ENCODE results near the gene NFATC2. TPM values are rescaled to one million over a fixed set of nuclear protein-coding genes. Genes with fewer than 3 reads are reported as not detected.

The NFATC2 gene
- total RNA-seq, 3 donors from 2014 or later (not counting 1 experiment from before 2014, with no cell fraction given): 141 to 195 (median 160) TPM

DNA sequence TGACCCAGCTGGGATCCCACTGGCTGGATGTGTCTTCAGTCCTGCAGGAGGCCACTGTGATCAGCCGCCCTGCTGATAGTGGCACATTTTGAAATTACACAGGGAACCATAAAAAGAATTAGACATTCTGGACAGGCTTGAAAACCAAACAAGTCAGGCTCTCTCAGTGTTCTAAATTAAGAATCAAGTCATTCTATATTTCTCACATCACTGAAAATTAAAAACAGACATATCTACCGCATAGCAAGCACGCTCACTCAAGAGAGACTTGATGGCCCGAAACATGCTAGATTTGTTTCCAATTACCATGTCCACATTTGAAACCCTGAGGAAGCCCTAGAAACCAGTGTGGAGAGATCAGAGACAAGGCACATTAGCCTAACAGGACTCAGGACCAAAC is 57.7 kb downstream of the NFATC2 start:
- H3K4me3 ChIP-seq (ENCODE audit: low read length): no peak overlapping the region
- no peaks in the 10 kb centered on the region for H3K27me3 Mint-ChIP-seq (ENCODE audit: low read depth in 2 of 2)
- no peaks in the 10 kb centered on the region for H3K9me3 ChIP-seq (ENCODE audit: control insufficient read depth, insufficient read depth, low read length)
- H3K36me3 Mint-ChIP-seq: no peaks in the 10 kb centered on the region
- DNase-seq: no peak
- H3K9me3 Mint-ChIP-seq: no peaks in the 10 kb centered on the region
- peaks cover 40% of the 10 kb centered on the region for H3K4me1 ChIP-seq (ENCODE audit: control insufficient read depth, insufficient read depth, low read length)
- peaks cover 41% of the 10 kb centered on the region for H3K36me3 ChIP-seq (ENCODE audit: control insufficient read depth, insufficient read depth, low read length)
- H3K4me3 Mint-ChIP-seq: no peak overlapping the region
- peaks cover 91 to 92% of the 10 kb centered on the region in 2 donors for H3K4me1 Mint-ChIP-seq
- no peak overlapping the region for H3K27ac ChIP-seq (ENCODE audit: low read length)
- H3K27ac Mint-ChIP-seq: peak overlapping the region; percentile 72 to 95
- intact Hi-C loops (cut with micrococcal nuclease): no loop called here
- H3K27me3 ChIP-seq (ENCODE audit: control insufficient read depth, insufficient read depth, low read length): no peaks in the 10 kb centered on the region
- WGBS (ENCODE audit: insufficient coverage): 98% methylated on average over 4 of the region's 4 CpGs
- TF ChIP-seq, protein P1, sequence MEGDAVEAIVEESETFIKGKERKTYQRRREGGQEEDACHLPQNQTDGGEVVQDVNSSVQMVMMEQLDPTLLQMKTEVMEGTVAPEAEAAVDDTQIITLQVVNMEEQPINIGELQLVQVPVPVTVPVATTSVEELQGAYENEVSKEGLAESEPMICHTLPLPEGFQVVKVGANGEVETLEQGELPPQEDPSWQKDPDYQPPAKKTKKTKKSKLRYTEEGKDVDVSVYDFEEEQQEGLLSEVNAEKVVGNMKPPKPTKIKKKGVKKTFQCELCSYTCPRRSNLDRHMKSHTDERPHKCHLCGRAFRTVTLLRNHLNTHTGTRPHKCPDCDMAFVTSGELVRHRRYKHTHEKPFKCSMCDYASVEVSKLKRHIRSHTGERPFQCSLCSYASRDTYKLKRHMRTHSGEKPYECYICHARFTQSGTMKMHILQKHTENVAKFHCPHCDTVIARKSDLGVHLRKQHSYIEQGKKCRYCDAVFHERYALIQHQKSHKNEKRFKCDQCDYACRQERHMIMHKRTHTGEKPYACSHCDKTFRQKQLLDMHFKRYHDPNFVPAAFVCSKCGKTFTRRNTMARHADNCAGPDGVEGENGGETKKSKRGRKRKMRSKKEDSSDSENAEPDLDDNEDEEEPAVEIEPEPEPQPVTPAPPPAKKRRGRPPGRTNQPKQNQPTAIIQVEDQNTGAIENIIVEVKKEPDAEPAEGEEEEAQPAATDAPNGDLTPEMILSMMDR (IDR thresholded peaks at IDR 0.05): no peak
- ATAC-seq: no peak

GRCh38 chr20:51484141-51484815 is 58.2 kb downstream of the NFATC2 start:
- Mint-ChIP-seq H3K4me1 (peaks cover 91 to 92% of the 10 kb centered on the region in 2 donors), H3K36me3 (no peaks in the 10 kb centered on the region), H3K9me3 (no peaks in the 10 kb centered on the region), H3K4me3 (no peak overlapping the region), H3K27me3 (ENCODE audit: low read depth in 2 of 2) (no peaks in the 10 kb centered on the region), H3K27ac (peak overlapping the region; percentile 72 to 95)
- intact Hi-C loops (cut with micrococcal nuclease): no loop called here
- H3K36me3 ChIP-seq (ENCODE audit: control insufficient read depth, insufficient read depth, low read length): peaks cover 36% of the 10 kb centered on the region
- no peak for DNase-seq
- no peak overlapping the region for H3K27ac ChIP-seq (ENCODE audit: low read length)
- 77% methylated on average over 16 of the region's 16 CpGs for WGBS (ENCODE audit: insufficient coverage)
- H3K27me3 ChIP-seq (ENCODE audit: control insufficient read depth, insufficient read depth, low read length): no peaks in the 10 kb centered on the region
- no peak overlapping the region for H3K4me3 ChIP-seq (ENCODE audit: low read length)
- peaks cover 46% of the 10 kb centered on the region for H3K4me1 ChIP-seq (ENCODE audit: control insufficient read depth, insufficient read depth, low read length)
- TF ChIP-seq, protein P1 (IDR thresholded peaks at IDR 0.05): no peak
- ATAC-seq: no peak
- no peaks in the 10 kb centered on the region for H3K9me3 ChIP-seq (ENCODE audit: control insufficient read depth, insufficient read depth, low read length)

- no peak for ATAC-seq
- TF ChIP-seq, protein P1 (IDR thresholded peaks at IDR 0.05): no peak
- H3K36me3 ChIP-seq (ENCODE audit: control insufficient read depth, insufficient read depth, low read length): peaks cover 42% of the 10 kb centered on the region
- 95% methylated on average over 13 of the region's 15 CpGs for WGBS (ENCODE audit: insufficient coverage)
- no peaks in the 10 kb centered on the region for H3K9me3 ChIP-seq (ENCODE audit: control insufficient read depth, insufficient read depth, low read length)
- H3K27ac ChIP-seq (ENCODE audit: low read length): no peak overlapping the region
- H3K9me3 Mint-ChIP-seq: no peaks in the 10 kb centered on the region
- peaks cover 92 to 93% of the 10 kb centered on the region in 2 donors for H3K4me1 Mint-ChIP-seq
- peak overlapping the region; percentile 72 to 95 for H3K27ac Mint-ChIP-seq
- H3K36me3 Mint-ChIP-seq: no peaks in the 10 kb centered on the region
- H3K4me3 ChIP-seq (ENCODE audit: low read length): no peak overlapping the region
- no peak overlapping the region for H3K4me3 Mint-ChIP-seq
- H3K27me3 Mint-ChIP-seq (ENCODE audit: low read depth in 2 of 2): no peaks in the 10 kb centered on the region
- intact Hi-C loops (cut with micrococcal nuclease): no loop called here
- H3K27me3 ChIP-seq (ENCODE audit: control insufficient read depth, insufficient read depth, low read length): no peaks in the 10 kb centered on the region
- DNase-seq: no peak
- H3K4me1 ChIP-seq (ENCODE audit: control insufficient read depth, insufficient read depth, low read length): peaks cover 41% of the 10 kb centered on the region
These were observed 59.6 kb downstream of the NFATC2 start for GRCh38 chr20:51482836-51483473.

Measured in natural killer cell (primary cell).